HUES48 (cell line): ENCODE results near the gene KLK11.

ENCODE experiments used
- H3K27ac ChIP-seq: one replicate; pipeline ENCODE4 v1.7.0; 2013; ENCODE audit warnings: low read depth, low read length, inconsistent platforms
- H3K27me3 ChIP-seq: 2 replicates; pipeline ENCODE4 v1.6.1; 2013; ENCODE audit warnings: mild to moderate bottlenecking, low read length; ENCODE audit not compliant: control insufficient read depth, insufficient read depth
- H3K36me3 ChIP-seq: 2 replicates; pipeline ENCODE4 v1.6.1; 2013; ENCODE audit warnings: low read length; ENCODE audit not compliant: control insufficient read depth, insufficient read depth
- H3K4me1 ChIP-seq: 2 replicates; pipeline ENCODE4 v1.6.1; 2013; ENCODE audit warnings: mild to moderate bottlenecking, low read length; ENCODE audit not compliant: control insufficient read depth, insufficient read depth
- H3K4me3 ChIP-seq: 2 replicates; pipeline ENCODE4 v1.5.1; 2013; ENCODE audit warnings: mild to moderate bottlenecking, low read depth, low read length
- H3K9ac ChIP-seq: 2 replicates; pipeline ENCODE4 v1.6.1; 2013; ENCODE audit warnings: mild to moderate bottlenecking, low read depth, low read length, moderate library complexity
- H3K9me3 ChIP-seq: 2 replicates; pipeline ENCODE4 v1.6.1; 2013; ENCODE audit warnings: low read length; ENCODE audit not compliant: control insufficient read depth, insufficient read depth

The KLK11 gene

GRCh38 chr19:50983625-50984292, 42.7 kb downstream of the KLK11 start, which contains the start of gene KLK7:
KLK7 (minus strand) TSS chr19:50983917; CDS start chr19:50982399, 1,518 bp downstream.
- H3K27ac ChIP-seq, result no peak within 1 kb of the TSS
- no peaks in the 10 kb centered on the region for H3K36me3 ChIP-seq
- H3K9ac ChIP-seq, result no peak within 1 kb of the TSS
- no peaks in the 10 kb centered on the region for H3K9me3 ChIP-seq
- H3K27me3 ChIP-seq, result peaks cover 13% of the 10 kb centered on the region; the same call in 1 of the 2 replicates
- H3K4me3 ChIP-seq, result peak within 1 kb of the TSS; percentile 52
- peaks cover 10% of the 10 kb centered on the region; the same call in 1 of the 2 replicates for H3K4me1 ChIP-seq

- peaks cover 10% of the 10 kb centered on the region; the same call in 1 of the 2 replicates for H3K4me1 ChIP-seq
- no peak overlapping the region for H3K27ac ChIP-seq
- no peak overlapping the region for H3K4me3 ChIP-seq
- no peaks in the 10 kb centered on the region for H3K36me3 ChIP-seq
- H3K9ac ChIP-seq, result no peak overlapping the region
- peaks cover 4% of the 10 kb centered on the region; the same call in 1 of the 2 replicates for H3K27me3 ChIP-seq
- no peaks in the 10 kb centered on the region for H3K9me3 ChIP-seq
Observed at GRCh38 chr19:50982186-50982585, 44.2 kb downstream of the KLK11 start.

GRCh38 chr19:50981587-50982146, 44.7 kb downstream of the KLK11 start:
- H3K4me3 ChIP-seq, result no peak overlapping the region
- H3K36me3 ChIP-seq, result no peaks in the 10 kb centered on the region
- H3K9ac ChIP-seq, result no peak overlapping the region
- peaks cover 10% of the 10 kb centered on the region; the same call in 1 of the 2 replicates for H3K4me1 ChIP-seq
- peaks cover 3% of the 10 kb centered on the region; the same call in 1 of the 2 replicates for H3K27me3 ChIP-seq
- H3K9me3 ChIP-seq, result no peaks in the 10 kb centered on the region
- H3K27ac ChIP-seq, result no peak overlapping the region

DNA sequence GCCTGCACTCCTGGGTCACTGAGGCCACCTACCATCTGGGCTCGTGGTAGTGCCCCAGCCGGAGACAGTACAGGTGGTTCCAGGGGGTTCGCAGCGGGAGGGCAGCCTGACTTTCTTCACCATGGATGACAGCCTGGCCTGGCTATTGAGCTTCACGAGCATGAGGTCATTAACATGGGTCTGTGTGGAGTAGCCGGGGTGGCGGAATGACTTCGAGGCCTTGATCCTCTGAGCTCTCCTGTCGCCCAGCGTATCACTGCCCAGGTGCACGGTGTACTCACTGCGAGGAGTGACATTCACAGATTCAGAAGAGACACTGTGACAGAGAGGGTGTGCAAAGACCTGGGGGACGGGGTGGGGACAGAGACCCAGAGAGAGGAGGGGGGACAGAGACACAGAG, 46.2 kb downstream of the KLK11 start:
- no peak overlapping the region for H3K27ac ChIP-seq
- H3K4me3 ChIP-seq, result no peak overlapping the region
- H3K9me3 ChIP-seq, result no peaks in the 10 kb centered on the region

DNA sequence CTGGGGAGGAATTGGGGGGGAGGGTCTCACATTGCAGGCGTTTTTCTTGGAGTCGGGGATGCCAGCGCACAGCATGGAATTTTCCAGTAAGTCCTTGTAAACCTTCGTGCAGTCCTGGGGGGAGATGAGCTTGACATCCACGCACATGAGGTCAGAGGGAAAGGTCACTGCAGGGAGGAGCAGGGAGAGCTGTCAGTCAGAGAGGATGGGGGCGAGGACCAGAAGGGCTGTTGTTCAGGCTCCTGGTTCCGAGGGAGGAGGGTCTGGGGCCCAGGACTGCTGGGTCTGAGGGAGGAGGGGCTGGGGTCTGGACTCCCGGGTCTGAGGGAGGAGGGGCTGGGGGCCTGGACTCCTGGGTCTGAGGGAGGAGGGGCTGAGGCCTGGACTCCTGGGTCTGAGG, 46.7 kb downstream of the KLK11 start:
- no peak overlapping the region for H3K4me3 ChIP-seq

More for the DNA sequence above, 46.2 kb downstream of the KLK11 start:
- peaks cover 3% of the 10 kb centered on the region; the same call in 1 of the 2 replicates for H3K27me3 ChIP-seq
- no peak overlapping the region for H3K9ac ChIP-seq
- no peaks in the 10 kb centered on the region for H3K36me3 ChIP-seq
- H3K4me1 ChIP-seq, result peaks cover 15% of the 10 kb centered on the region

DNA sequence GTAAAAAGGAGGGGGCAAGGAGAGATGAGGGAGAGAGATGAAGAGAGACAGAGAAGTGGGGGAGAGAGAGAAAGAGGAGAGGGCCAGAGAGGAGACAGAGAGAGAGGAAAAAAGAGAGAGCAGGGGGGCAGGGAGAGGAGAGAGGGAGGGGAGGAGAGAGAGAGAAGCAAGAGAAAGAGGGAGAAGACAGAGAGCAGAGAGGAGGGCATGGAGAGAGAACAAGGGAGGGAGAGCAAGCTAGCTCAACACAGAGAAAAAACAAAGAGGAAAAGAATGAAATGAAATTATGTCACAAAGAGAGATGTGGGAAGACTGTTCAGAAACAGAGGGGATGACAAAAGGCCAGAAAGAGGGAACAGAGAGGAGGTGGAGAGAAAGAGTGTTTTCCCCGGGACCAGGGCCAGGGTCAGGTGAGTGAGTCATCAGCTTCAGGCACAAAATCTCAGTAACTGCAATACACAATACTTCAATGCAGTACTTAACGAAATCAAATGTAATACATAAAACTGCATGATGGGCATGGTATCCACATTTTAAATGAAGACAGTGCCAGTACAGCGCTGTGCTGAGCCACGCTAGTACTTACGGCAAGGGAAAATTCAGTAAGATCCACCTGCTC, 47.5 kb downstream of the KLK11 start:
- H3K9me3 ChIP-seq, result no peaks in the 10 kb centered on the region
- H3K4me1 ChIP-seq, result peaks cover 15% of the 10 kb centered on the region
- H3K4me3 ChIP-seq, result no peak overlapping the region
- peaks cover under 1% of the 10 kb centered on the region; the same call in 1 of the 2 replicates for H3K27me3 ChIP-seq
- H3K9ac ChIP-seq, result no peak overlapping the region
- no peaks in the 10 kb centered on the region for H3K36me3 ChIP-seq
- H3K27ac ChIP-seq, result no peak overlapping the region

More for the DNA sequence above, 46.7 kb downstream of the KLK11 start:
- Histone ChIP-seq H3K4me1 (peaks cover 15% of the 10 kb centered on the region), H3K27ac (no peak overlapping the region), H3K9me3 (no peaks in the 10 kb centered on the region), H3K9ac (no peak overlapping the region), H3K36me3 (no peaks in the 10 kb centered on the region), H3K27me3 (peaks cover 3% of the 10 kb centered on the region; the same call in 1 of the 2 replicates)

GRCh38 chr19:50977626-50978025, 48.8 kb downstream of the KLK11 start:
- H3K36me3 ChIP-seq, result no peaks in the 10 kb centered on the region
- no peak overlapping the region for H3K4me3 ChIP-seq
- no peak overlapping the region for H3K9ac ChIP-seq
- H3K27ac ChIP-seq, result no peak overlapping the region
- no peaks in the 10 kb centered on the region for H3K27me3 ChIP-seq
- peaks cover 15% of the 10 kb centered on the region for H3K4me1 ChIP-seq
- no peaks in the 10 kb centered on the region for H3K9me3 ChIP-seq

- Histone ChIP-seq H3K27ac (no peak overlapping the region), H3K4me1 (peaks cover 15% of the 10 kb centered on the region), H3K27me3 (no peaks in the 10 kb centered on the region), H3K4me3 (no peak overlapping the region), H3K9ac (no peak overlapping the region), H3K36me3 (no peaks in the 10 kb centered on the region), H3K9me3 (no peaks in the 10 kb centered on the region)
Observed at GRCh38 chr19:50975766-50976165, 50.6 kb downstream of the KLK11 start.

- Histone ChIP-seq H3K4me1 (peaks cover 15% of the 10 kb centered on the region), H3K9me3 (no peaks in the 10 kb centered on the region), H3K4me3 (no peak overlapping the region), H3K27ac (no peak overlapping the region), H3K36me3 (no peaks in the 10 kb centered on the region), H3K9ac (no peak overlapping the region), H3K27me3 (no peaks in the 10 kb centered on the region)
Observed at GRCh38 chr19:50974702-50975556, 51.5 kb downstream of the KLK11 start.

GRCh38 chr19:50972795-50973376, 53.5 kb downstream of the KLK11 start:
- H3K27ac ChIP-seq, result no peak overlapping the region
- peaks cover 10% of the 10 kb centered on the region; the same call in 1 of the 2 replicates for H3K4me1 ChIP-seq
- H3K9me3 ChIP-seq, result no peaks in the 10 kb centered on the region
- no peak overlapping the region for H3K4me3 ChIP-seq
- H3K36me3 ChIP-seq, result no peaks in the 10 kb centered on the region
- no peaks in the 10 kb centered on the region for H3K27me3 ChIP-seq
- H3K9ac ChIP-seq, result no peak overlapping the region
